Measurements from ENCODE around the gene FEZ2. TPM values are rescaled to one million over a fixed set of nuclear protein-coding genes. Genes with fewer than 3 reads are reported as not detected.

The FEZ2 gene
- polyA plus RNA-seq, 1 of the 3 experiments (the other 2 are of a cell fraction): 37.2 TPM

GRCh38 chr2:36523153-36523552 is 74.8 kb downstream of the FEZ2 start:
- no peak overlapping the region for H3K4me3 ChIP-seq (ENCODE audit: low read depth in 2 of 2, low read length in 1 of 2)
- 39% methylated on average over 4 of the region's 4 CpGs for WGBS (ENCODE audit: low lambda C conversion rate)
- TF ChIP-seq RAD21 (IDR thresholded peaks at IDR 0.05; ENCODE audit: low read length): no peak
- no peak overlapping the region for H2AFZ ChIP-seq (ENCODE audit: low read depth)
- no peak overlapping the region for H3K9ac ChIP-seq
- H3K36me3 ChIP-seq (replicated peaks in 1 of 2; ENCODE audit: control insufficient read depth in 1 of 2, insufficient read depth in 2 of 2, low read length in 1 of 2): peaks cover 86 to 95% of the 10 kb centered on the region in 2 experiments
- no peaks in the 10 kb centered on the region for H3K9me3 ChIP-seq
- peaks cover 0 to 6% of the 10 kb centered on the region in 2 experiments; a peak in 2 of 4 replicates for H3K4me1 ChIP-seq (ENCODE audit: control insufficient read depth in 1 of 2, insufficient read depth in 2 of 2, low read depth in 1 of 2, low read length in 1 of 2)
- H3K79me2 ChIP-seq (ENCODE audit: insufficient read depth): peaks cover 90% of the 10 kb centered on the region
- ChIA-PET POLR2A (no interaction called here), CTCF (interaction anchor here (0.7 to 0.9 kb wide), 2 partner anchors 23 to 27 kb away, joined by 3 to 4 read pairs; no protein-coding TSS in a partner anchor)
- no peak overlapping the region; a peak in 1 of 4 replicates for H3K27ac ChIP-seq (ENCODE audit: low read depth in 2 of 2, low read length in 1 of 2)
- no peaks in the 10 kb centered on the region for H4K20me1 ChIP-seq (ENCODE audit: insufficient read depth)
- H3F3A ChIP-seq (replicated peaks; ENCODE audit: insufficient read depth): peaks cover 78% of the 10 kb centered on the region
- H3K4me2 ChIP-seq: no peak overlapping the region
- no peak for DNase-seq
- H3K27me3 ChIP-seq (ENCODE audit: insufficient read depth): no peaks in the 10 kb centered on the region
- H3K9me2 ChIP-seq: no peaks in the 10 kb centered on the region

GRCh38 chr2:36520431-36520830 is 77.5 kb downstream of the FEZ2 start:
- Histone ChIP-seq H2AFZ (ENCODE audit: low read depth) (no peak overlapping the region), H3K27ac (ENCODE audit: low read depth in 2 of 2, low read length in 1 of 2) (peak overlapping the region in 1 of 2 experiments; percentile 4; a peak in 1 of 4 replicates), H3K27me3 (ENCODE audit: insufficient read depth) (no peaks in the 10 kb centered on the region), H4K20me1 (ENCODE audit: insufficient read depth) (no peaks in the 10 kb centered on the region), H3K4me3 (ENCODE audit: low read depth in 2 of 2, low read length in 1 of 2) (no peak overlapping the region), H3K4me2 (no peak overlapping the region), H3K4me1 (ENCODE audit: control insufficient read depth in 1 of 2, insufficient read depth in 2 of 2, low read depth in 1 of 2, low read length in 1 of 2) (peaks cover 0 to 6% of the 10 kb centered on the region in 2 experiments; a peak in 2 of 4 replicates), H3K9me2 (no peaks in the 10 kb centered on the region), H3F3A (replicated peaks; ENCODE audit: insufficient read depth) (peaks cover 68% of the 10 kb centered on the region), H3K36me3 (replicated peaks in 1 of 2; ENCODE audit: control insufficient read depth in 1 of 2, insufficient read depth in 2 of 2, low read length in 1 of 2) (peaks cover 89 to 100% of the 10 kb centered on the region in 2 experiments), H3K9me3 (no peaks in the 10 kb centered on the region), H3K9ac (no peak overlapping the region), H3K79me2 (ENCODE audit: insufficient read depth) (peaks cover 93% of the 10 kb centered on the region)
- DNase-seq: no peak
- POLR2A ChIA-PET: no interaction called here
- CTCF ChIA-PET: interaction anchor here (0.8 to 1.8 kb wide), 4 partner anchors 9 to 20 kb away, joined by 3 to 8 read pairs (median 4); no protein-coding TSS in a partner anchor
- WGBS (ENCODE audit: low lambda C conversion rate): 77% methylated on average over 4 of the region's 4 CpGs
- TF ChIP-seq YY1 (IDR thresholded peaks at IDR 0.05; ENCODE audit: low read depth) (no peak), EP300 (IDR thresholded peaks at IDR 0.05; ENCODE audit: borderline replicate concordance in 1 of 2, low read depth in 1 of 2, low read length in 1 of 2) (no peak), GATA2 (CRISPR knock-in tag; IDR thresholded peaks at IDR 0.05) (no peak), PBX3 (IDR thresholded peaks at IDR 0.05) (no peak), MAX (IDR thresholded peaks at IDR 0.05; ENCODE audit: low read depth) (no peak), USF1 (IDR thresholded peaks at IDR 0.05; ENCODE audit: borderline replicate concordance, low read depth) (no peak), USF2 (IDR thresholded peaks at IDR 0.05; ENCODE audit: borderline replicate concordance, low read depth, low read length) (no peak), SIN3A (IDR thresholded peaks at IDR 0.05; ENCODE audit: borderline replicate concordance, low read depth, low read length) (no peak), MXI1 (IDR thresholded peaks at IDR 0.05; ENCODE audit: low read depth, low read length) (no peak), CHD2 (IDR thresholded peaks at IDR 0.05; ENCODE audit: low read length, partially characterized antibody) (no peak), EZH2phosphoT487 (IDR thresholded peaks at IDR 0.05; ENCODE audit: borderline replicate concordance, low read depth) (no peak), GABPA (IDR thresholded peaks at IDR 0.05; ENCODE audit: low read depth) (no peak), SMC3 (IDR thresholded peaks at IDR 0.05; ENCODE audit: low read depth, low read length) (no peak), IRF3 (IDR thresholded peaks at IDR 0.05; ENCODE audit: low read depth, low read length) (no peak), FOXM1 (IDR thresholded peaks at IDR 0.05; ENCODE audit: low read depth) (no peak), RFX5 (IDR thresholded peaks at IDR 0.05; ENCODE audit: low read length) (no peak), TAF1 (IDR thresholded peaks at IDR 0.05; ENCODE audit: borderline replicate concordance, low read depth, low read length) (no peak), REST (IDR thresholded peaks at IDR 0.05; ENCODE audit: low read depth, low read length) (no peak), NFIC (IDR thresholded peaks at IDR 0.05; ENCODE audit: borderline replicate concordance) (no peak)
